HG03060 (cell line): Measurements from ENCODE around the gene TDRD1.
A peak's percentile ranks its signal among the peaks of the same experiment; 100 is the strongest.
"Not testable (repeated sequence)": the region's sequence is repeated elsewhere in the genome, so short reads cannot be mapped to it uniquely, and the experiment has no call there.

Source experiments
- ATAC-seq: cut with Tn5 transposase; IDR thresholded peaks from one replicate; pipeline ENCODE4 v1.9.1; 2021; ENCODE audit warnings: low read depth, moderate number of reproducible peaks; ENCODE audit not compliant: unreplicated experiment

TDRD1 gene, protein sequence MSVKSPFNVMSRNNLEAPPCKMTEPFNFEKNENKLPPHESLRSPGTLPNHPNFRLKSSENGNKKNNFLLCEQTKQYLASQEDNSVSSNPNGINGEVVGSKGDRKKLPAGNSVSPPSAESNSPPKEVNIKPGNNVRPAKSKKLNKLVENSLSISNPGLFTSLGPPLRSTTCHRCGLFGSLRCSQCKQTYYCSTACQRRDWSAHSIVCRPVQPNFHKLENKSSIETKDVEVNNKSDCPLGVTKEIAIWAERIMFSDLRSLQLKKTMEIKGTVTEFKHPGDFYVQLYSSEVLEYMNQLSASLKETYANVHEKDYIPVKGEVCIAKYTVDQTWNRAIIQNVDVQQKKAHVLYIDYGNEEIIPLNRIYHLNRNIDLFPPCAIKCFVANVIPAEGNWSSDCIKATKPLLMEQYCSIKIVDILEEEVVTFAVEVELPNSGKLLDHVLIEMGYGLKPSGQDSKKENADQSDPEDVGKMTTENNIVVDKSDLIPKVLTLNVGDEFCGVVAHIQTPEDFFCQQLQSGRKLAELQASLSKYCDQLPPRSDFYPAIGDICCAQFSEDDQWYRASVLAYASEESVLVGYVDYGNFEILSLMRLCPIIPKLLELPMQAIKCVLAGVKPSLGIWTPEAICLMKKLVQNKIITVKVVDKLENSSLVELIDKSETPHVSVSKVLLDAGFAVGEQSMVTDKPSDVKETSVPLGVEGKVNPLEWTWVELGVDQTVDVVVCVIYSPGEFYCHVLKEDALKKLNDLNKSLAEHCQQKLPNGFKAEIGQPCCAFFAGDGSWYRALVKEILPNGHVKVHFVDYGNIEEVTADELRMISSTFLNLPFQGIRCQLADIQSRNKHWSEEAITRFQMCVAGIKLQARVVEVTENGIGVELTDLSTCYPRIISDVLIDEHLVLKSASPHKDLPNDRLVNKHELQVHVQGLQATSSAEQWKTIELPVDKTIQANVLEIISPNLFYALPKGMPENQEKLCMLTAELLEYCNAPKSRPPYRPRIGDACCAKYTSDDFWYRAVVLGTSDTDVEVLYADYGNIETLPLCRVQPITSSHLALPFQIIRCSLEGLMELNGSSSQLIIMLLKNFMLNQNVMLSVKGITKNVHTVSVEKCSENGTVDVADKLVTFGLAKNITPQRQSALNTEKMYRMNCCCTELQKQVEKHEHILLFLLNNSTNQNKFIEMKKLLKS

DNA sequence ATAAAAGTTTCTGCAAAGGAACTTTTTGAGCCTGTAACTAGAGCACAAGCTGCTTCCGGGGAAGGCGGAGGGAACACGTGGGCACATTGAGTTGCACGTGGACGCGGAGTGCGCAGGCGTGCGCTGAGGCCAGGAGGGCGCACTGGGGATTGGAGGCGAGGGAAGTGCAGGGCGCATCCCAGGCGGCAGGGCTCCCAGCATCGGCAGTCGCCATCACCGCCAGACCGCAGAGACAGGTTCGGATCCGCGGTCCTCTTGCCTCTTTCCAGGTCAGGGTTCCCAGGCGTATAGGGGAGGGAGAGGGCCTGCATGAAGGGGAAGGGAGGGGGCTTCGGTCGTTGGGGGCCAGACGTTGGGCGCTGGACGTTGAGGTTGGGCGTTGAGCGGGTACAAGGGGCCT is at the start of gene TDRD1:
Gene TDRD1 (plus strand): TSS at position 206 of the 400 bp plus-strand sequence. CDS start 8,479 bp downstream, outside the sequence.
- ATAC-seq = no peak

- ATAC-seq = peak; percentile 58
Measured at GRCh38 chr10:114131094-114131493, 48.1 kb upstream of the TDRD1 start.

GRCh38 chr10:114135476-114135875 is 43.7 kb upstream of the TDRD1 start:
- no peak for ATAC-seq

- no peak for ATAC-seq
Measured at GRCh38 chr10:114138581-114138980, 40.6 kb upstream of the TDRD1 start.

- ATAC-seq = no peak
Measured at GRCh38 chr10:114140036-114140435, 39.1 kb upstream of the TDRD1 start.

DNA sequence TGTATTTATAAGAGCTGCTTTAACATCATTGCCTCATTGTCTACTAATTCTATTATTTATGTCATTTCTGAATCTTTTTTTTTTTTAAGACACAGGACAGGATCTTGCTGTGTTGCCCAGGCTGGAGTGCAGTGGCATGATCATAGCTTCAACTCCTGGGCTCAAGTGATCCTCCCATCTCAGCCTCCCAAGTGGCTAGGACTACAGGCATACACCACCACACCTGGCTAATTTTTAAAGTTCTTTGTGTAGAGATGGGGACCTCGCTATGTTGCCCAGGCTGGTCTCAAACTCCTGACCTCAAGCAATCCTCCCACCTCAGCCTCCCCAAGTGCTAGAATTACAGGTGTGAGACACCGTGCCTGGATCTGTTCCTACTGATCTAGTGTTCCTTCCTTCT is 38.3 kb upstream of the TDRD1 start:
- ATAC-seq = not testable (repeated sequence)

- no peak for ATAC-seq
Measured at GRCh38 chr10:114142018-114142417, 37.1 kb upstream of the TDRD1 start.

DNA sequence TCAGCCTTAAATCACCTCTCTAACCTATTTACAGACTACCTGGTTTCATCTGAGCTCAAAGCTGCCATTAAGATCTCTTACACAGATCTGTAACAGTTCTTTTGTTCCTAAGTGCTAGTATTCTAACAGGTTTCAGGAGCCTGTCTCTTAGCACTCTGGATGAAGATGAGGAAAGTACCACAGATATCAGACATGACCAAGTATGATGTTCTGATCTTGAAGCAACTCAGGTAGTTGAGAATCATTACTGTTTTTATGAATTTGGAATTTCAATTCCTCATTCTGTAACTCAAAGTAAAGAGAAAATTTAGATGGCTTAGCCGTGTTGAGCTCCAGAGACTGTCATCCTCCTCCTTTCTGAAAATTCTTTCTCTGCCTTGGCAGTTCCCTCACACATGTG is 36.0 kb upstream of the TDRD1 start:
- ATAC-seq = no peak

- ATAC-seq = not testable (repeated sequence)
Measured at GRCh38 chr10:114149476-114149875, 29.7 kb upstream of the TDRD1 start.

DNA sequence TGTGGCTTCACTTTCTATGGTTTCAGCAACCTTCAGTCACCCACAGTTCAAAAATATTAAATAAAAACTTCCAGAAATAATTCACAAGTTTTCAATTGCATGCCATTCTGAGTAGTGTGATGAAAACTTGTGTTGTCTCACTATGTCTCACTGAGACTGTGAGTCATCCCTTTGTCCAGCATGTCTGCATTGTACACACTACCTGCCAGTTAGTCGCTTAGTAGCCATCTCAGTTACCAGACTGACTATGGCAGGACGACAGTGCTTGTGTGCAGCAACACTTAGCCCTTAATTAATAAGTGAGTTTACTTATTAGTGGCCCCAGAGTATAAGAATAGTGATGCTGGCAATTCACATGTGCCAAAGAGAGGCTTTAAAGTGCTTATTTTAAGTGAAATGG is 27.7 kb upstream of the TDRD1 start:
- no peak for ATAC-seq

DNA sequence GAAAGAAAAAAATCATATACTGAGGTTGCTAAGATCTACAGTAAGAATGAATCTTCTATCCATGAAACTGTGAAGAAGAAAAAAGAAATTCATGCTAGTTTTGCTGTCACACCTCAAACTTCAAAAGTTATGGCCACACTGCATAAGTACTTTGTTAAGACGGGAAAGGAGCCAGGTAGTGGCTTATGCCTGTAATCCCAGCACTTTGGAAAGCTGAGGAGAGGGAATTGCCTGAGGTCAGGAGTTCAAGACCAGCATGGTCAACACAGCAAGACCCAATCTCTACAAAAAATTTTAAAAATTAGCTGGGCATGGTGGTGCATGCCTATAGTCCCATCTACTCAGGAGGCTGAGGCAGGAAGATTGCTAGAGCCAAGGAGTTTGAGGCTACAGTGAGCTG is 27.3 kb upstream of the TDRD1 start:
- ATAC-seq = no peak

DNA sequence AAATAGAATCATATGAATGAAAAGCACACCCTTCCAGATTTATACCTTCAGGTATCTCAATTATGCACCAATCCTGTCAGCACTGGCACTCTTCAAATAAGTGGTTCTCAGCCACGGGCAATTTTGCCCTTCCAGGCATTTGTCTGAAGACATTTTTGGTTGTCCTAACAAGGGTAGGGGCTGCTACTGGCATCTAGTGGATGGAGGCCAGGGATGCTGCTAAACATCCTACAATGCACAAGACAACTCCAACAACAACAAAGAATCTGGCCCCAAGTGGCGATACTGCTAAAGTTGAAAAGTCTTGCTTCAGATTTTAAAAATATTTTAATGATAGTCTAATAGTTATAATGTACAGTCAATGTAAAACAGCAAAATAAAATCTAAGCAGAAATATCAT is 21.2 kb upstream of the TDRD1 start:
- no peak for ATAC-seq

DNA sequence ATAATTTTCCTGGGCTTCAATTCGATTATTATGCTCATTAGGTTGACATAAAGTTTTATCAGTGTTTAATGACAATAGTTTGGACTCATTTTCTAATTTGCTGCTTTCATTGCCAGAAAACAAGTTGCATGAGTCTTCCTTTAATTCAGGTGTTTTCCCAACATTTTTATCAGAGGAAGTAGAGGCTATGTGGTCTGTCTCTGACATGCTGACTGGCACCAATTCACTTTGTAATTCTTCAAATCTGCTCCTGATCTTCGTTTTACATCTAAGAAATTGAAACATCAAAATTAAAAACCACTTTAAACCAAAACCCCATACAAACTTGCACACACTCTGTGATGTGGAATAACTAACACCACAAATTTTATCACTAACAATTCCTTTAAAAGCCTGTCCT is 16.1 kb upstream of the TDRD1 start:
- ATAC-seq = no peak

GRCh38 chr10:114166043-114166442 is 13.1 kb upstream of the TDRD1 start:
- no peak for ATAC-seq

DNA sequence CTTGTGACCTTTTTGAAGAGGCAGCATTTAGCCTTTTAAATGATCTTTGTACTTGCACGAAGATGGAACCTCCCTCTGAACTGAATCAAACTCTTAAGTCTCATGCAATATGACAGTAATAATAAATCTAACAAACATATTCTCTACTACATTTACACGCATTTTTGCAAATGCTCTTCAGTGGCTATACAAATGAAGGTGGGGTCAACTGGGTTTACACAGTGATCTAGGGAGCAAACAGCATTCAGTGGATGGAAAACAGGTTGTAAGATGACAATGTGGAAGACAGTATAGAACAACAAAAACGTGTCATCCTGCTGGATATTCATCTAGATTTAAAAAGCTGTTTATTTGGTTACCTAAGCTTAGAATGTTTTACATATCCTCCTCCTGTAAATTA is 12.7 kb upstream of the TDRD1 start:
- ATAC-seq = no peak

DNA sequence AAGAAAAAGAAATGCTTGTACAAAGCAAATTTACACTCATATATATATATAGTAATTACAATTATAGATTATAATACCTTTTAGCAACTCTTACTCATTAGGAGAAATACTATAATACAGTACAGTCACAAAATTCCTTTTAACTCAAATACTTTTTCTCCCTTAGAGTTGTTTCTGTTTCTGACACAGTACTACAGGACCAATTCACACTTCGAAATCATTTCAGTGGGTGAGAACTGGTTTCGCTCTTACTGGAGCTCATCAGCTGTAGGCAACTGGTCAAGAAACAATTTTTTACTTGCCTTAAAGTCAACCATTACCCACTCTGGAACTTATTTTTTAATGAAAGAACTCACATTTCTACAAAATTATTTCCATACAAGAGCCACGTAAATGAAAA is 11.2 kb upstream of the TDRD1 start:
- no peak for ATAC-seq

DNA sequence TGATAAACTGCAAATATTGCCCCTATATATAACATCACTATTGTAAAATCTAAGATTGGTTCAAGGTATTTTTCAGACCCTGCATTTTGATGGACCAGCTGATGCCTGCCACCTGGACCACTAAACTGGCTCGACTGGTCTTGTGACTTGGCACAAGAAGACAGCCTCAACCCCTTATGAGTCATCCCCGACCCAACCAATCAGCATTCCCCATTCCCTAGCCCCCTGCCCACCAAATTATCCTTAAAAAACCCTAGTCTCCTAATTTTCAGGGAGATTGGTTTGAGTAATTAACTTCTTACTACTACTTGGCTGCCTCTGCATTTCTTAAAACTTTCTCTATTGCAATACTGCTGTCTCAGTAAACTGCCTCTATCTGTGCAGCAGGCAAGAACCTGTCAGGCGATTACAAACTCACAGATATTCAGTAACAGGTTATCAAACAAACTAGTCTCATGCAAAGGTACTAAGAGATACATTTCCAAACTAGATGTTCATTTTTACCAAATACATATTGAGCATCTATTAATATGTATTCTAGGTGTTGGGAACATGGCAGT is 10.6 kb upstream of the TDRD1 start:
- no peak for ATAC-seq

DNA sequence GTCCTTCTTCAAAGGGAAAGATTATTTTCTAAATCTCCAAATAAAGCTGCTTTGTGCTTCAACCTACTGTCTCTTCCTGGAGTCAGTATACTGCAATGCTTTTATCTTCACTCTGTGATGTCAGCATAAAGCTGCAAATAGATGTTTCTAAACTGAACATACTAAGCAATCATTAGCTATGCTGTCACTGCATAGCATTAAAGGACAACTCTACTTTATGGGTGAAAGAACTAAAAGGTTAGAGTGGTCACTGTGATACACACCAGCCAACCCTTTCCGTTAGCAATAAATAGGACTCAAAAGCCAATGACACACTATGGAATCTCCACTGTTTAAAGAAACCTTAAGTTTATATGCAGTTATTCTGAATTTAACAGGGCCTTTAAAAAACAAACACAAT is 6.9 kb upstream of the TDRD1 start:
- ATAC-seq = no peak

- no peak for ATAC-seq
Measured at GRCh38 chr10:114172776-114173602, 6.2 kb upstream of the TDRD1 start.

DNA sequence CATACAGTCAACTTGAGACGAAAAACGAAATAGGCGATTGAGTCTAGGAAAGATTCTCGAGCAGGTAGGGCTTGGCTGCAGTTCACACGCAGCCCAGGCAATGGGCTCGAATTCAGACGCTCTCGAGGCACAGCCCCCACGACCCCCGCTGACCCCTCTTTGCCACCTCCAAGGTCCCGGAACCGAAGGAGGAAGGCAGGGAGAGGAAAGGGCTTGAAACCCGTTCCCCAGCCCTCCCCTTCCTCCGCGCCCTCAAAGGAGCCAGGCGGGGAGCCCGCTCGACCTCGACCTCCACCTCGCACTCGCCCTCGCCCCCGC is 5.6 kb upstream of the TDRD1 start:
- no peak for ATAC-seq
